Hematopoietic multipotent progenitor cell treated with erythropoietin and hydrocortisone succinate and interleukin-3 and kit ligand, for 15 days (in vitro differentiated cells): Measurements from ENCODE around the gene JAKMIP2.
A peak's percentile ranks its signal among the peaks of the same experiment; 100 is the strongest.
"Not testable (repeated sequence)": the region's sequence is repeated elsewhere in the genome, so short reads cannot be mapped to it uniquely, and the experiment has no call there.

ENCODE experiments used
- DNase-seq: peaks from one replicate; pipeline ENCODE4 v3.0.0-alpha.2; 2015; ENCODE audit warnings: low spot score

The JAKMIP2 gene

DNA sequence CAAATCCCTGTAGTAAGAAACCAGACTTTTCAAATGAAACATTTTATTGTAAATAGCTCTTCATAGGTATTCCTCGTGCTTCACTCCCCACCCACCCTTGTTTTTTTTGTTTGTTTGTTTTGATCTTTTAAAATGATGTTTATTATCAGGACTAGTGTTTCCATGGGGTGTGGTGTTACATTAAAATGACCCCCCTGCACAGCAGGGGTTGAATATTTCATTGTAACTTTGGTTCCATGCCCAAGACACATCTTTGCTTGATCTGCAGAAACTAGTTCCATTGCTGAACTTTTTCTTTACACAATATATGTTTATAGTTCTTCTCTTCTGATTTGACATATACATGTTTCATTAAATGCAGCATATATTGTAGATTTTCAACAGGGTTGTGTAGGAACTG lies 191.4 kb downstream of the JAKMIP2 start:
- DNase-seq, result no peak

DNA sequence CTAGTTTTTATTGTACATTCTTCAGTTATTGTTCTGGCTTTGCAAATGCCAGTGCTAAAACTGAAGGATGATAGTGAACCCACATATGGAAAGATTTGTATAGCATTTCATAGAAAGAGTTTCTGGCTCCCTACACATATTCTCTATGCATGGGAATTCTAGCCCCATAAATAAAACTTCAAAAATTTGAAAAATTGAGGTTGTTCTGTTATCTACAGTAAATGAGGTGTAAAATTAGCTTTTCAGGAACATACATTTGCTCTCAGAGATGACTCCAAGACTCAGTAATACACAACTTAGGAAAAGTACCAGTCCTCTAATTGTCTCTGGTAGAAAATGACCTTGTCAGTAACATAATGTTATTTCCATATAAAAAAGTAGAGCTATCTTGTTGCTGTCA lies 192.4 kb downstream of the JAKMIP2 start:
- DNase-seq, result no peak

DNA sequence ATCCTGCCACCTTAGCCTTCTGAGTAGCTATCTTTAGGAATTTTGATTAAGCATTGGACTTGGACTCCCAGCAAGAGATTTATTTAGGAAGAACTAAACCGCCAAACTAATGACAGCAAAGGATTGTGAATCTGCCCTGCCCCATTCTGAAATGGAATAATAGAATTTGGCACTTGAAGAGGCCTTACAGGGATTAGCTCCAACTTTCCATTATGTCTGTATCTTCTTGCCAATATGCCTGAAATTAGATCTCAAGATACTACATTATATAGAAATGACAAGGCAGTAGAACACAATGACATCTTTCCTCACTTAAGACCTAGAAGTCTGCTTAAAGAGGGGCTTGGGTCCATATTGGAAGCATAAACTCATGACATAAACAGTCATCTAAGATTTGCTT lies 195.7 kb downstream of the JAKMIP2 start:
- DNase-seq, result no peak

DNA sequence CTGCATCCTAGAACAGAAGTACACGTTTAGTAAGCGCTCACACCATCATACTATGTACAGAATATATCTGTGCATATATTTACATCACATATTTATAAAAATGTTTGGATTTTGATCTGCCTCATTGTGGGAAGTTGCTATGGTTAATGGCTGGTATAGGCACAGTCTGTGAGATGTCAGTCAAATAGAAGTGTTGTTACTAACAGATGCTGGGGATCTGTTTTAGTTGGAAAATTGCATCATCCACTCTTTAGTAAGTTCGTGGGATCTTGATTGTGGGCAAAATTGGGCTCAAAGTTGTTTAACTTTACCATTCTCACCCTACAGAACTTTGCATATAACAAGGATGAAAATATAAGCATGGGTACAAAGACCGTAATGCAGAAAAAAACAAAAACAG lies 196.3 kb downstream of the JAKMIP2 start:
- no peak for DNase-seq

DNA sequence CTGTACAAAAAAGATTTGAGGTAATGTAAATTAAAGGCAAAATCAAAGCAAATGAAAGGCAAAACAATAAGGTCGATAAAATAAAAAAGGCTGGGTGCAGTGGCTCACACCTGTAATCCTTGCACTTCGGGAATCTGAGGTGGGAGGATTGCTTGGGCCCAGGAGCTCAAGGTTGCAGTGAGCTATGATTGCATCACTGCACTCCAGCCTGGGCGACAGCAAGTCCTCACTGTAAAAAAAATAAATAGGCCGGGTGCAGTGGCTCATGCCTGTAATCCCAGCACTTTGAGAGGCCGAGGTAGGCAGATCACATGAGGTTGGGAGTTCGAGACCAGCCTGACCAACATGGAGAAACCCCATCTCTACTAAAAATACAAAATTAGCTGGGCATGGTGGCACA lies 200.3 kb downstream of the JAKMIP2 start:
- DNase-seq, result not testable (repeated sequence)

DNA sequence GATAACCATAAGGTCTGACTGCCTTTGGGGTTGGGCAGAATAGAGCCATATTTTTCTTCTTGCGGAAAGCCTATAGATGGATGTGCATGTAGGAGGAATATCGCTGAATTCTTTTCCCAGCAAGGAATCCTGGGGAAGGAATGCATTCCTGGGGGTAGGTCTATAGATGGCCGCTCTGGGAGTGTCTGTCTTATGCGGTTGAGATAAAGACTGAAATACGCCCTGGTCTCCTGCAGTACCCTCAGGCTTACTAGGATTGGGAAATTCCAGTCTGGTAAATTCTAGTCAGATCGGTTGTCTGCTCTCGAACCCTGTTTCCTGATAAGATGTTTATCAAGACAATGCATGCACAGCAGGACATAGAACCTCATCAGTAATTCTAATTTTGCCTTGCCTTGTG lies 202.1 kb downstream of the JAKMIP2 start:
- DNase-seq, result not testable (repeated sequence)

DNA sequence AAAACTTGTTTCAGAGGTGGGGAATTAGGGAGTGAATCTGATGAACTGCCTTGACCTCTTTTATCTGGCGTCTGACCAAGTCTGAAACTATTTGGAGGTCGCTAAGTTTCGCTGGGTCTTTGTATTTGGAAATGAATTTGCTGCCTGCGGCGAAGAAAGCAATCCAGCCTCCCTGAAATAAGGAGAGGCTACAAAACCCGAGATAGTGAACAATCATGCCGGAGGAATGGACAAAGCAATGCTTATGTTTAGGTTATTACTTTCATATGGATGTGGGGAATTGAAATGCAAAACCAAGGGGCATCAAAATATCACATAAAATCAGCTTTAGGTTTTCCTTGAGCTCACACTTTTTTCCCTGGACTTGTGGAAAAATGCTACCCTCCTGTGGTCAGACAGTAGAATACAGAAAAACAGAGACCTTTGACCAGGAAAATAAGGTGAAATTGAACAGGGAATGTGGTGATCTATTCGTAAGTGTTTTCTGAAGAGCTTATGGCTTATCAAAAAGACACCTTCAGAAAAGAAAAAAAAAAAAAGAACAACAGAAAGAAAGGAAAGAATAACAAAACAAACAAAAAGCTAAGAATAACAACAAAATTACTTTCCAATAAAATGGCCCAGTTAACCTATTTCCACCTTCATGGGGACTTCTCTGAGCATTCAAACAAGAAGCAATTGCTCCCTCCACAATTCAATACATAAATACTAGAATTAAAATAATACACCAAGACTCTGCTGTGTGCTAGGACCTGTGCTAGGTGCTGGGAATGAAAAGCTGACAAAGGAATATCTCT lies 204.1 kb downstream of the JAKMIP2 start:
- DNase-seq, result peak; percentile 4

DNA sequence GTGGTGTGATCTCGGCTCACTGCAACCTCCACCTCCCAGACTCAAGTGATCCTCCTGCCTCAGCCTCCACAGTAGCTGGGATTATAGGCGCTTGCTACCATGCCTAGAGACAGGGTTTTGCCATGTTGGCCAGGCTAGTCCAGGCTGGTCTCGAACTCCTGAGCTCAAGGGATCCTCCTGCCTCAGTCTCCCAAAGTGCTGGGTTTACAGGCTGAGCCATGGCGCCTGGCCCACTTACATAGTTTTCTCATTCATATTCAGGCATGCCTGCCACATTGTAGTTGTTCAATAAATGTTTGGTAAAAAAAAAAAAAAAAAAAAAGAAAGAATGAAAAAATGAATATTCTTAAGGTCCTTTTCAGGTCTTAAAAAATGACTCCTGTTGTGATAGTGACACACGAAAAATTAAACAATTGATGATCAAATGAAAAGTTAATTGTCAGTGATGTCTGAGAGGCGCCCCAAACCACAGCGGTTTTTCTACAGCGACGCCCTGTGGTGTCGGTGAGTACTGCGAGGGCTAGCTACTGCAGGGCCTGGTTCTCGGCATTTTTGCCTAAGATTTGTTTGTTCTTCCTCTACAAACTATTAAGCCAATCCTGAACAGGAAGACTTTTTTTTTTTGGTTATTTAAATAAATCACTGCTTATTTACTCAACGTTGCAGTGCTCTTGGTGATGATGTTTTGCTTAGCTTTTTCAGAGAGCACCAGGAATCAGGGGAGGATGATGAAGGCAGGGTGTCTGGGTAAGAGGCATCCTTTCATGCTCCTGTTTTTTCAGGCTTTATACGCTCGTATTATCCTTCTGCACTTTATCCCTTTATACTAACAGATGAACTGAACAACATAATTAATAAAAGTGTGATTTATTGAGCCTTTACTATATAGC lies 205.6 kb downstream of the JAKMIP2 start:
- peak; percentile 26 for DNase-seq

DNA sequence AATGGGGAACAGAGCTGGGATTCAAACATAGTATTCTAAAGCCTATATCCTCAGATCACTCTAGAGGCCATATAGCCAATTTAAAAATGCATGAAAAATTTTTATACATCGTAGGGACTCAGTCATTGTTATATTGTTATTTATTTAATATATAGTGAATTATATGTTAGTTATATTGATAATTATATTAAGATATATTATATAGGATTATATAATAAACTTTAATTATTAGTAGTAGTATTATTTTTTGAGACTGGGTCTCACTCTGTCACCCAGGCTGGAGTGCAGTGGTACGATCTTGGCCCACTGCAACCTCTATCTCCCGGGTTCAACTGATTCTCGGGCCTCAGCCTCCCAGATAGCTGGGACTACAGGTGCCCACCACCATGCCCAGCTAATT lies 206.9 kb downstream of the JAKMIP2 start:
- DNase-seq, result no peak

DNA sequence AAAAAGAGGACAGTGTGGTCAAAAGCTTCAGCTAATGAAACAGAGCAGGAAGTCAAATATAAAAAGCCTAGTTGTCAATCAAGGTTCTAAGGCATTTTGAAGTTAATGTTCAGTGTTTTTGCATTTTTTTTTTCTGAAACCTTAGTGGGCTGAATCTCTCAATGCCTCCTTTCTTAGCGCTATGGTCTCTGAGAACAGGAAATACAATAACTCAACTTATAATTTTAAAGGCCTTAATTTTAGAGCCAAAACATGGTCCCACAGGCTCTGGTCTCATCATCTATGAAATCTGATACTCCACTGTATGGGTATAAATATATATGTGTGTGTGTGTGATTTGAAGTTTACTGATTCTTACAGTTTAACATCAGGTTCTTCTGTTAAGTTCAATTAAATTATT lies 209.3 kb downstream of the JAKMIP2 start:
- no peak for DNase-seq

DNA sequence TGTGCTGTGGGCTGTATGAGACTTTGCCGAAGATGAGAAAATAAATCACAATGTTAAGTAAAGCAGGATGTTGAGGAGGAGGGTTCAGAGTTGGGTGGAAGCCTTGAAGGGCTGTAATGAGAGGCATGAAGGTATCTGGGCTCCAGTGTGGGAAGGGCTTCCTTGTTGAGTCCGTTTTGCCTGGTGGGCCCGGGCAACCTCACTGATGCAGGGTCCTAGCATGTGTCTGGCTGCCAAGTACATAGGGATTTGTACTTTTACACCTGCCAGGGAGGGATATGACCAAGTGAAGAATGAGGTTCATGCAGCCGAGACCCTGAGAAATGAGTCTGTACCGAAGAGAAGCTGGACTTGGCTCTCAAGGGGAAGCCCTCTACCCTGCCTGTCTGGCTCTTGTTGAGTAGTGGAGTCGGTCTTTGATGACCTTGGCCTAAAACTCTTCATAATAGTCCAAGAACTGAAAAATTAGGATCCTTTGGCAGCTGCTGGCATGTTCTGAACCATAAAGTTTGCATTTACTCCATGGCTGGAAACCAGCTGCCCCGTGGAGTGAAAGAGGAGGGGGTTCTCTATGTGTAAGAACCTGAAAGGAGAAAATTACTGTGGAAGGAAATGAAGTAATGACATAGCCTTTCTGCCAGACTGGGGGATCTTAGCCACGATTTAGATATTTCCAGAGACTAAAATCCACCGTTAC lies 213.7 kb downstream of the JAKMIP2 start:
- no peak for DNase-seq

DNA sequence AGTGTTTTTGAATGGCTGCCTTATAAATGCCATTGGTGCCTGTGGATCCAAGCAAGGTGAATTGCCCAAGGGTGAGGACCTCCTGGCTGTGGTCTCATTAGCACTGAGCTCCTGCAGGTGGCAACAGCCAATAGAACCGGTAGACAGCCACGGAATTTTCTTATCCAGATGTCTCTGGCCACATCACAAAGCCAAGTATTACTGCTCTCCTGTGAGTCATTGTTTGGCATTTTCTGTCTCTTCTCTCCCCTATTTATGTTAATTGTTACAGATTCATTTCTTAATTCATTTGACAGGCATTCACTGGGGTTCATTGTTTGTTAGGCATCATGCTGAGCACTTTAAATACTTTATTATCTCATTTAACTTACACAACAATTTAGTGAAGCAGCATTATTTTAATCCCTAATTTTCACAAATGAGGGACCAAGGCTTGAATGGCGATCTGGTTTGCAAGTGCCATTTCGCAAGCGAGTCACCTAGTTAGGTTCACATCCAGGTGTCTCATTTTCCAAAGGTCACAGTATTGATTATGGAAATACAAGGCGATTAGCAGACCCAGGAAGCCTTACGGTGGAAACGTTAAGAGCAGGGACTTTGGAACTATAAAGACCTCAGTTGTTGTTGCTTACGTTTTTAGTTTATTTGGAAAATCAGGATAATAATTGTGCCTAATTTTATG lies 214.5 kb downstream of the JAKMIP2 start:
- DNase-seq, result no peak

DNA sequence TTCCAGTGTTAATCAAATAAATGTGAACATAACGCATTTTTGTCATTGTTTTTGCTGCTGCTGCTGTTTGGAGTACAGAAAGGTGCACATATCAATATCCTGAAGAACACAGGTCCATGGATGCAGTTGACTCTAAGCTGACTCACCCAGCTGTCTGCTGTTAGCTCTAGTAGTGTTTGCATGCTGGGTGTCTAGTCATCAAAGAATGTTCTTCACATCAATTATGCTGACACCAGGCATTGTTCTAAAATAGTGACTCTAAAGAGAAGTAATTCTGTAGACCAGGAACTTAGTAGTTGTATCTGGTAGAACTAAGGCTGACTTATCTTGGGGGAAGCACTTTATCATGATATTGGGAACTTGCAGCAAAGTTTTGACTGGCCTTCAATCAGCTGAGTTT lies 217.0 kb downstream of the JAKMIP2 start:
- DNase-seq, result no peak

DNA sequence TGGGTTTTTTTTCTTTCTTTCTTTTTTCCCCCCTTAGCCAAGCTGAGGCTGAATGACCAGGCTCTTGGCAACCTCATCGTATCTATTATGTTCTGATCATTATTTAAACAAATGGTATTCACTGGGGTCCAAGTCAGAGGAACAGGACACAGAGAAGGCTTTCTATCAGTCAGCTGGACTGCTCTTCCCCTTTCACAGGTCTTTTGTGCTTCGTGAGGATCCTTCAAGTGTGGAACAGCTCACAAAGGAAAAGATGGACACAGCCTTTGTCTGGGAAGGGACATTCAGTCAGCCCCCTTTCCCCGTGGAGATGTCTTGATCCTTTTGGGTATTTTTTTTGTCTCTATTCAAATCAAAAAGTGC lies 218.4 kb downstream of the JAKMIP2 start:
- no peak for DNase-seq

DNA sequence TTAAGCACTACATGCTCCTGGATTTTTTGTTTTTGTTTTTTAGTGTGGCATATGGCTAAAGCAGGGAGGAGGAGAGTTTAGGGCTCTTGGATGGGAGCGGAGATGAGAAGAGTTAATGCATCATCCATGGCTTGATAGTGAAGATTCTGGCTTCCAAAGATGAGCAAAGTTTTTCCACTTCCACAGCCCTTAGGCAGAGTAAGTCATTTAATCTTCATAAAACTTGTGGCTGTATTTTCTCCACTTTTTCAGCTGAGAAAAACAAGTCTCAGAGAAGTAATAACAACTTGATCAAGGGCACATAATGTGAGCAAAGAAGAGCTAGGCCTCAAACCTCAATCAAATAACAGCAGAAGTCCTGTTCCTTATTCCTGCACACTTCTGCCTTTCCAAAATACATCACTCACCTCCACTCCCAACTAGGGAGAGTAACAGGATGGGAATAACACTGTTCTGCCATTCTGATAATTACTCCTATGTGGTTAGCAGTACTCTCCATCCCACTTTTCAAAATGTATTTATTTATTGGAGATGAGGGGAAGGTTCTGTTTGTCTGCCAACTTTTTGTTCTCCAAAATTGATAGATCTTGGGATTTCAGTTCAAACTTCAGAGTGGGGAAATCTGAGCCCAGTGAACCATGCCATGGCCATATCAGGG lies 218.9 kb downstream of the JAKMIP2 start:
- no peak for DNase-seq

DNA sequence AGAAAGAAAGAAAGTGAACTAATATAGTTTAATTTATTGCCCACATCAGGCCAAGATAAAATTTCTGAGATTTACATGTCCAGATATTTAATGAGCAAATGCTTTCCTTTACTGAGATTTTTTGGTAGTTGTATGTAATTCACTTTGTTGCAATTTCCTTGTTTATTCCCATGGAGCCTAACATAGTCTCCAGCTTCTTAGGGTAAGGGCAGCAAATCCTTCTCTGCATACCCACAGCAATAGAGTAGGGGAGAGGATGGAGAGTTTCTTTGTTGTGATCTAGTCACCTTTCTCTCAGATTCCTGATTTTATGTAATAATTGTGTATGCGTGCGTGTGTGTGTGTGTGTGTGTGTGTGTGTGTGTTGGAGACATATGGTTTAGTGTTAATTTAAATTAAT lies 221.1 kb downstream of the JAKMIP2 start:
- DNase-seq, result no peak

DNA sequence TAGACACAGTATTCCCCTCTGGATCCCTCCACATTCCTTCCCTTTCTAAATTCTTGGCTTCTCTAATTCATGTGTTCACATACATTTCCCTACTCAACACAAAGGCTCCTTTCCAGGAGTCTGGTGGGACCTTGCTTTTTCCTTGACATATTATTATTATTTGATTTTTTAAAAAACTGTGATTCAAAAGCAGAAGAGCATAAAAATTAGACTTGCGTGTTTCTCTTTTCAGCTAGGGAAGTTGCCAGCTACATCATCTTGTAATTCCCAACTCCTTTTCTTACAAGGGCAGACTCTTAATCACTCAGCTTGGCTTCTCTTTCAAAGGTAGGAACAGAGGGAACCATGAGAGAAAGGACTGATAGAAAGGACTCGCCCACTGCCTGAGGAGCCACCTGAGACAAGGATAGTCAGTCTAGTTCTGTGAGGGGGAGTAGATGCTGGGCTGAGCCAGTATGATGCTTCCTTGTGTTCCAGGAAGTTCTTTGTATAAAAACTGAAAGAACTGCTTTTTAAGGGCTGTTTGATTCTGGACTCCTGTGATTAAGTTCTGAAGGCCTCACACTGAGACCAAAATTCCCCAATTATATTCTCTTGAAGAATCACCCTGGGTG lies 221.7 kb downstream of the JAKMIP2 start:
- no peak for DNase-seq

DNA sequence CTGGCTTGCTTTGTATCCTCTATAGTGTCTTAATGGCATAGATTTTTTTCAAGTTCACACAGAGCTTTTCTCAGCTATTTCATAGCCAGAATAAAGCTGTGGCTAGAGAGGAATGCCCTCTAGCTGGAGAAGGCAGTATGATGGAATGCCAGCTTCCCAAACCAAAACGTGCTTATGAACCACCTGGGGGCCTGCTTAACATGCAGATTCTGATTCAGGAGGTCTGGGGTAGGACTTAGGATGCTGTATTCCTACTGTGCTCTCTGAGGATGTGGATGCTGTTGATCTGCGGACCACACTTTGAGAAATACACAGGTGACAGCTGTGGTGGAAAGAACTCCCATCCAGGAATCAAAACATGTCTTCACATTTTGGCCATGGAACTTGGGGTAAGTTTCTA lies 222.8 kb downstream of the JAKMIP2 start:
- DNase-seq, result no peak

DNA sequence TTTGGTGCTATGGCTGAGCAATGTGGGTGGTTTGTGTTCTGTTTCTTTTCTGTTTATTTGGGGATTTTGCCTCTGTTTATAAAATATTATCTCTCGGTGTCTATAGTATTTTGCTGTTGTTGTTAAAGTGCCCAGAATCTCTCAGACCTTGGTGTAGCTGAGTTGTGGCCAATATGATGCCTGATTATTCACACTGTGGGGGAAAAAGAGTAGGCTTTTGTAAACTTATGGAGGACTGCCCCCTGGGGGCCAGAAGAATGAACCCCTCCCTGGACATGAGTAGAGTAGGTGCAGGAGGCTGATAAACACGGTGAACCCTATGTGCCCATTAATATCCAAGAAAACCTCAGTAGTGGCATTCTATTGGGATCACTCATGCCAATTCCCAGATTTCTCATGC lies 223.7 kb downstream of the JAKMIP2 start:
- DNase-seq, result no peak

DNA sequence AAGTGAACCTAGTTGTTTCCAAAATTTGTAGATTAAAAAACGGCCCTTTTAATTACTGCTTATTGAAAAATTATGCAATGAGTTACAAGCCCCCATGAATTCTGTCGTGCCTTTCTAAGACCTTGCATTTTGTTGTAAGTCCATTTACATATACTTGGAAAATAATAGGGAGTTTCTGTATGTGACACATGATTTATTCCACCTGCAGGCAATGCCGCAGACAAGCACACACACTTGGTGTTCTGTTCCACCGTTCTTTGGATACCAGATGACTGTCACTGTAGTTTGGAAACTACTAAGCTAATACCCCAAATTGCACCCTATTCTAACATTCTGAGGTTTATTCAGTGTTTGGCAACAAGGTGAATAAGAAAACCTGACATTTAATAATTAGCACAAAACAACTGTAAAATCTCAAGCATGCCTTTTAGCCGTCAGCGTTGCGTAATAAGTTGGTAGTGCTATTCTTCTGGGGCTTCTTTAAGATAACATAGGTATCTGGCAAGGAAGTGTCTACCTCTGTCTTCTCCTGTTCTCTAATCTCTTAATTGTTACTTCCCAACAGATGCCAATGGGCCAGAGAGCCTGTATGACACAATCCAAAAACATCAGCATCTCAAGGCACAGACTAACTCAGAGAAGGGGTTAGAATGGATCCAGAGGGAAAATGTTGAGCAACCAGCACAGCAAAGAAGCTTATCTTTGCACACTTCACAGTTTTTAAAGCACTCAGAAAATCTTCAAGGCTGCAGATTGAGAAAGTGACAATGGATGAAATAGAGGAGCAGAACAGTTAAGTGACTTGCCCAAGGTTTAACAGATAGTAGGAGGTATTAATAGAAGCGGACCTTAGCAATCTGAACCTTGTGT lies 224.4 kb downstream of the JAKMIP2 start:
- DNase-seq, result no peak
